ENCODE results near the gene SLITRK4.

SLITRK4 gene, protein sequence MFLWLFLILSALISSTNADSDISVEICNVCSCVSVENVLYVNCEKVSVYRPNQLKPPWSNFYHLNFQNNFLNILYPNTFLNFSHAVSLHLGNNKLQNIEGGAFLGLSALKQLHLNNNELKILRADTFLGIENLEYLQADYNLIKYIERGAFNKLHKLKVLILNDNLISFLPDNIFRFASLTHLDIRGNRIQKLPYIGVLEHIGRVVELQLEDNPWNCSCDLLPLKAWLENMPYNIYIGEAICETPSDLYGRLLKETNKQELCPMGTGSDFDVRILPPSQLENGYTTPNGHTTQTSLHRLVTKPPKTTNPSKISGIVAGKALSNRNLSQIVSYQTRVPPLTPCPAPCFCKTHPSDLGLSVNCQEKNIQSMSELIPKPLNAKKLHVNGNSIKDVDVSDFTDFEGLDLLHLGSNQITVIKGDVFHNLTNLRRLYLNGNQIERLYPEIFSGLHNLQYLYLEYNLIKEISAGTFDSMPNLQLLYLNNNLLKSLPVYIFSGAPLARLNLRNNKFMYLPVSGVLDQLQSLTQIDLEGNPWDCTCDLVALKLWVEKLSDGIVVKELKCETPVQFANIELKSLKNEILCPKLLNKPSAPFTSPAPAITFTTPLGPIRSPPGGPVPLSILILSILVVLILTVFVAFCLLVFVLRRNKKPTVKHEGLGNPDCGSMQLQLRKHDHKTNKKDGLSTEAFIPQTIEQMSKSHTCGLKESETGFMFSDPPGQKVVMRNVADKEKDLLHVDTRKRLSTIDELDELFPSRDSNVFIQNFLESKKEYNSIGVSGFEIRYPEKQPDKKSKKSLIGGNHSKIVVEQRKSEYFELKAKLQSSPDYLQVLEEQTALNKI

DNA sequence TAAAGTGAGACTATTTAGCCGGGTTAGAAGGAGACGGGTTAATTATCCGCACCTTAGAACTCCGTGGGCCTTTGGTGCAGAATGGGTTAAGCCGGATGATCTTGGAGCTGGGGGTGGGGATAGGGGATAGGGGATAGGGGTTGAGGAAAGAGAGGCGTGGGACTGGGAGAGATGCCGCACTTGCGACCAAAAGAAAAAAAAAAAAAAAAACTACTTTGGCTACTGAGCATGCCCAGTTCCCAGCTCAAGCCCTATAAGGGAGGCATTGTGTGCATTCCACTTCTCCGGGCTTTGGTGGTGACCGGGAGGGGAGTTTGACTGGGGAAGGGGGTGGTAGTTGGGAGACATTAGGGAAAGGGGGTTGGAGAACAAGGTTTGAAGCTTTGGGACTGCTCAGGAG, at the start of gene SLITRK4:
TSS of gene SLITRK4 (minus strand) at position 187 of the 400 bp plus-strand sequence. CDS start 4,993 bp downstream, outside the sequence.
- DNase-seq (ENCODE audit: low read depth in 2 of 2), result no peak

DNA sequence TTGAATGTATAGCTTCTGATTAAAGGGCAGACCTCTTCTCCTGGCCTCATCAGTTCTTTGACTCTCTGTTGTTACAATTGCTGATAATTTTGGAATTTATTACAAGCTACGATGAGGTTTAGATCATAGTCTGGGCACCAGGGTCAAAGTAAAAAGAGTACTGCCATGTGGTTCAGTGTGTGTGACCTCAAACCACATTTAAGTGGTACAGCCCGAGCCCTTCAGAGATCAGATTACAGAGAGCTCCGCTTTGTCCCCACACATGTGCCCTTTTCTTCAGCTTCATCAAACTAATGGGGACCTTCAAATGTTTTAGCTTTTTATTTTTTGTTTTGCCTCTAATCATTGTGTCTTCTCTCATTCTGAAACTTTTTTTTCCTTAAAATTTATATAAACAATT, 47.6 kb upstream of the SLITRK4 start:
- DNase-seq (ENCODE audit: low read depth in 2 of 2), result no peak

DNA sequence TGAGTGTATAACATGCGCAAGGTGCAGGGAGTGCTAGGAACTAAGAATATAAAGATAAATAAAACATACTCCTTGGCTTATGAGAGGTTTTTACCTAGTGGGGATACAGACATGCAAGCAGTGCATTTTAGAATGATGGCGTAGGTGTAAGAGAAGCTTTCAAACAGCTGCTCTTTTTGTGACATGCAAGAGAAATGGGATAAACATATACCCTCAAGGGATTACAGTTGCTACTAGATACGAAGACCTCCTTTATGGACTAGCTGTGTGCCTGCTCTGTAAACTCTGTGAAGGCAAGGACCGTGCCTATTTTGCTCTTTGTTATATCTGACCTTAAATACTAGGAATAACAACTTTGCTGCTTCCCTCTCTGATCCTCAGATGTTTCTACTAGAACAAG, 39.0 kb upstream of the SLITRK4 start:
- no peak for DNase-seq (ENCODE audit: low read depth in 2 of 2)

DNA sequence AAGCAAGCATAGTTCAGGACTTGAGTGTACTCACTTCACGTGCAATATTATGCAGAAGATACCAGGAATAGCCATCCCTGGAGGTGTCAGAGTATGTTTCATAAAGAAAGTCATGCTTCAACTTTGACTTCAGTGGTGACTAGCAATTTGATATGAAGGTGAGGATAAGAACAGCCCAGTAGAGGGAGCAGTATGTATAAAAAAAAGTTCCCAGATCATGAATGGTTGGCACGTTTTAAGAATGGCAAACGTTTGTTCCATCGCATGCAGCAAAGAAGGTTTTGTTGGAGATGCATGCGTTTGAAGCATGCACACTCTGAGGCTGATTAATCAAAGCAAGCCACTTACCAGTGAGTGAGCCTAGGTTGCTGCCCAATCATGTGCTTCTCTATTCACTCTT, 33.5 kb upstream of the SLITRK4 start:
- no peak for DNase-seq (ENCODE audit: low read depth in 2 of 2)

DNA sequence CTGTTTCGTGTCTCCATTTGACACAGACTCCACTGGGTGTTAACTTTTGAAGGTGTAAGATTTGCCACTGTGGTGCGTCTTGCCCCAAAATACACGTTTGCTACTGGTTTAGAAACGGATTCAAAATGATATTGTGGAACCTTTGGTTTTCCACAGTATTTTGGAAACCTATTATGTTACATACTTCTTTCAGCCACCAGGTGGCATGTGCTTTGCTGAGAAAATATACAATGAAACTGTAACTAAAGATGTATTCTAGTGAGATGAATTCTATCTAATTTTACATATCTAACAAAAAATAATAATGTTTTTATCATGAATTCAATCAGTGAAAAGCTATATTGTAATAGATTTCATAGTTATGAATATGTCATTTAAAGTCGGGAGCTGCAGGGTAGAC, 28.4 kb upstream of the SLITRK4 start:
- DNase-seq (ENCODE audit: low read depth in 2 of 2), result no peak

DNA sequence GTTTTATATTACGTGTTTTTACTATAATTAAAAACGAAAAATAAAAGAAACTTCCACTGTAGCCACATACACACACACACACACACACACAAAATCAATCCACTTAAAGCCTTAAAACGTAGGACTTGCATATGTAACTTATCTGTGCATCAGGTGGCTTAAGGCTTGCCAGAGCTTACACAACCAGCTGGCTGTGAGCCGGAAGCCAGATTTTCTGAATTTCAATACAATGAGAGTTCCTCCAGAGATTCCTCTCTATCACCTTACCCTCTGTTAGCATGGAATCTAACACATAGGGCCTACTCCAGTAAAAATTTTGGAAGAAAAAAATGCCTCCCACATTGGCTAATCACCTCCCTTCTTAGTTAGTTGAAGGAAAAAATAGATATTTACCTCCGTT, 27.9 kb upstream of the SLITRK4 start:
- DNase-seq (ENCODE audit: low read depth in 2 of 2), result no peak

DNA sequence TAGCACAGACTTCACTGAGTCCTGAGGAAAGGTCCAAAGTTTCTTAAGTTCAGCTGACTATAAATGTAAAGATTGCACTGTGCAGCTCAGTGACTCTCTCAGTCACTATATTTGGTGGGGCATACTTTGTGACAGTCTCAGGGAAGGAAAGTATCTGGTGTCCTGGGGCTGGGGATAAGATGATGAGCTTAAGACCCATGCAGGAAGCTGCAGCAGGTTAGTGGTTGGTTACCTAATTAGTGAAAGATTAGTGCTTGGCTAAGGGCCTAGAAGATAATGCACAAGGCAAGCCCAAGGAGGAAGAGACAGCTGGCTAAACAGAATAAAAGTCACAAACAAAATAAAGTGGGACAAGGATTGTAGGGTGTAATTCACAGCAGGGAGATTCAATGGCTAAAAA, 25.4 kb upstream of the SLITRK4 start:
- no peak for DNase-seq (ENCODE audit: low read depth in 2 of 2)

DNA sequence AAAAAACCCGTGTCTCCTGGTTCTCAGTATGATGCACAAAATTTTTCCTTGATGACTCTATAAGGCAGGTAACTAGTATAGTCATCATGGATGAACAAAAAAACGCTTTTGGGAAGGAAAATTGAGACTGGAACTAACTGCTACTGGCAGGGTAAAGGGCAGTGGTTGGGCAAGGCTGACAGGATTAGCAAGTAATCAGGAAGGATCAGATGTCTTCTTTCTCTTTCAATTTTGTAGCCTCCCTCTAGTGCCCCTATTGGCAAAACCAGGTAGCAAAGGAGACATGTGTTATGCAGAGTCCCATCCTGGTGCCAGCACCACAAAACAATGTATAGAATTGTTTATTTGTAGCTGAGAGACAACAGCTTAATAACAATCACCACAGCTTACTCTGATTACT, 12.8 kb upstream of the SLITRK4 start:
- no peak for DNase-seq (ENCODE audit: low read depth in 2 of 2)

DNA sequence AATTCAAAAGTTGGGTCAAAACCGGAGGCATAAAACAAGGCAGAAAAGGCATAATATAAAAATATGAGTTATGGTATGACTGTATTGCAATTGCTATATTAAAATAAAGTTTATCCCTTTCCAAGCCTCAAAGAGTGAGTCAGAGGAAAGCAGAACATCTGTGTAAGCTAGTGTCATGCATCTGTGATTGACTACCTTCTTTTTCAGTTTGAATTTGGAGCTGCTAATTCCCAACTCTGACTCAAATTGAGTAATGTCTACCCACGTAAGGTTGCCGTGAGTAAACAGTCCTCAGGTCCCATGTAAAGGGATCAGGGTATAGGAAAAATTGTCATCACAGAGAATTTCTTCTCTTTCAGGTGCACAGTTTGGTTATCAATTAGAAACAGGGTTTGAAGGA, 6.5 kb upstream of the SLITRK4 start:
- DNase-seq (ENCODE audit: low read depth in 2 of 2), result no peak

DNA sequence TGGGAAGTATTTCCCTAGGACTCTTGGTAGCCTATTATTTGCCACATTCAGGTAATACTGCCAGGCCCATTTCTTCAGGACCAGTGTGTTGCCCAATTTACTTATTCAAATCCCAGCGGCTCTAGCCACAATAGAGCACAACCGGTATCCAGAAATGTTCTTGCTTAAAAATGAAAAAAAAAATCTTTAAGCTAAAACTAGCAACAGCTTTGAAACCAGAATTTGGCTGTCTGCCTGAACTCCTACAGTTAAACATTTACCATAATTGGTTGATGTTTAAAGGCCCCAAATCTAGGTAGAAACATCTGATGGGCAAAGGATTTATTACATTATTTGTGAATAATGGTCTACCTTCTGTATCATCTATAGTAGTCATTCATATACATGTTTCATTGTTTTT, 930 bp upstream of the SLITRK4 start:
- no peak for DNase-seq (ENCODE audit: low read depth in 2 of 2)

DNA sequence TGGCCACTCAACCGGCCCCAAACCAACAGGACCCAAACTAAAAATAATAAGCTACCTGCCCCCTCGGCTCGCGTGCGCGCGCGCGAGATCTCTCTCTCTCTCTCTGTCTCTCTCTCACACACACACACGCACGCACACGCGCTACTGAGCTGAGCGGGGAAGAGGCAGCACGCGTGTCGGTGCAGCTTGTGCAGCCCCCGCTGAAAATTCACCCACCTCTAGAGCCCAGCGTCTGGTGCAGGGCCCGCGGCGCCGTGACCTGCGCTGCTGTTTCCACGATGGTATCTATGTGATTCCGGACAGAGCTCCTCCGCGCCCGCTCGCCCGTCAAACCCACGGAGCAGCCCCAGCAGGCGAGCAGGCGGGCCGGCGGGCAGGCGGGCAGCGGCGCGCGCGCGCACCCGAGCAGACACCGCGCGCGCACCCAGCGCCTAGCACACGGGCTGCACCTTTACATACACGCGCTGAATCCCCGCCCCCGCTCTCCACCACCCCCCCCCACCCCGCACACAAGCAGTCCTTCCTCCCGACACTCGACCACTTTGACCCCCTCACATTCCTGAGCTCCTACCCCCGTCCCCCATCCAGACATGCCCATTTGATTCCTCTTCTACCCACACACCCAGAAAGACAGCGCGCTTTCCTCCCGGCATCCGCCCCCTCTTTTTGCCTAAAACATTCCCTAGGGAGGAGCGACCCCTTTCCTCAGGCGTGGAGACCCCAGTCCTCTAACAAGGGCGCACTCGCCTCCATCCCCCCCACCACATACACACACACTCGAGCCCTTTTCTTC, 1.0 kb downstream of the SLITRK4 start:
- DNase-seq (ENCODE audit: low read depth in 2 of 2), result no peak

DNA sequence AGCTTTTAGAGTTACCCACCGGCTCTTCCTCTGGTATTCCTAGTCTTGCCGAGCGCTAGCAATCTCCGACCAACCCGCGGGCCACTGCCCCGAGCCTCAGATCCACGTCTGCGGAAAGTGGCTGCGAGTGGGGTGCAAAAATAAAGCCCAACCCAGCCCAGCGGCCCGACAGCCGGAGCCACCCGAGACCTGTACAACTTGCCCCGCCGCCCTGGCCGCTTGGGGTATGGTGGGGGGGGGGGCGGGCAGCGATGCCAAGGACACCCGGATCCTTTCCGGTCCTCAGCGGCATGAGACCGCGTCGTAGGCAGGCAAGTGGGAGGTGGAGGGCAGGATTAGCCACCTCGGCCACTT, 1.6 kb downstream of the SLITRK4 start:
- DNase-seq (ENCODE audit: low read depth in 2 of 2), result no peak

DNA sequence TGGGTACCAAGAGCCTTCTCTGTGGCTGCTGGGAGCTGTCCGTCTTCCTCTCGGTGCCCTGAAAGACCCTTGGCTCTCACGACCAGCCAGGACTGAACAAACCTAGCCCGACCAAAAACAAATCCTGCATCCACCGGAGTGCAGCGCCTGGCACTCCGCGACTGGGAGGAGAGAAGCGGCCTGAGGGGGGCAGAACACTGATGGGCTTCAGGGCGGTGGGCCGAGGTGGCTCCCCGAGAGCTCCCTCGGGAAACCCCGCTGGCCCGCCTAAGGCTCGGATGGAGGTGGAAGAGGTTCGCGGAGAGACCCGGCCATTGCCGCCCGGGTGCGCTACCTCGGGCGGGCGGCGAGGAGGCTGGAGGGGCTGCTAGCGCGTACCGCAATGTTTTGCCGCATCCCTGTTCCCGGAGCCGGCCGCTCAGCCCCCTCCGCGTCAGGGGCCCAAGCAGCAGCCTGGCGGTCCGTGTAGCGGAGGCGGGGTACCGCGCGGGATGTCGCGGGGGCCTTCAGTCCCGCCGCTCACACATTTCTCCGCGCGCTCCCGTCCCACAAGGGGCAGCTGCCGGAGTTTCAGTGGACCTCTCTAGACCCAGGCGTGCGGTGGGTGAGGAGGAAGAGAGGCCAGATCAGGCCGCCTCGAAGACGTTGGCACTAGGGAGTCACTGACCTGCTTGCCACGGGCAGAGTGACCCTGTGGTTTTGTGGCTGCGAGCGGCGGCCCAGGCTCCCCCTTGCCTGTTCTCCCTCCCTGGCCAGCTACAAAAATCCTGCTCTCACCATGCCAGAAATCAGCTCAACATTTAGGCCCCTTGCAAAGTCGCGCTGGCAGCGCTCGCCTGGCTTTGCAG, 2.2 kb downstream of the SLITRK4 start:
- DNase-seq (ENCODE audit: low read depth in 2 of 2), result no peak

DNA sequence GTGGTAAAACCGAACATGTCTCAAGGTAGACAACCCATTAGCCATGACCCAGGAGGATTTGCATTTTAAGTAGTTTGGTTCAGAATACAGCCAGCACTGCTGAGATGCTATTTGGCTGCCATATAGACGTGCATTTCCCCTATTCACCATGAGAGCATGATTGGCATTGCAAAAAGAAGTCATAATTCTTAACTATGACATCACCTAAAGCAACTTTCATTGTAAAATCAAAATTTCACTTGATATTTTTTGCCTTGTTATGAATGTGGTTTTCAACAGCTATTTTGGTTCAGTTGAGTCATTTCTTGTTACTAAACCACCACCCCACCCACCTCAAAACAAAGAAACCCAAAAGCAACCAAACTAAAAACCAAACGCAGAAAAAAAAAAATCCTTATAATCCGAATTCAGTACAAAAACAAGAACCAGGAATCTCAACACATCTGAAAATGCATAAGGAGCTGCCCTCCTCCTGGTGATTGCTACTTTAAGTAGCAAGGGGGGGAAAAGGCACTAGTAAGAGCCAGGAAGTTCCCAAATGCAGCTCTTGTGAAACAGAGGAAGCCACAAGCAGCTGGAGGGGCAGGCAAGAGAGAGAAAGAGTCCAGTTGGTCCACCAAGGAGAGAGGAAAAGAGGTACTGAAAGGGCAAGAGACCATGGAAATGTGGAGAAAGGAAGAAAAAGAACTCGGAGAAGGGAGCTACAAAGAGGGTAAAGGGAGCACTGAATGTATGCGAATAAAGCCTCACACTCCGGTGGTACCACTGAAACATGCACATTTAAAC, 3.1 kb downstream of the SLITRK4 start:
- DNase-seq (ENCODE audit: low read depth in 2 of 2), result no peak

DNA sequence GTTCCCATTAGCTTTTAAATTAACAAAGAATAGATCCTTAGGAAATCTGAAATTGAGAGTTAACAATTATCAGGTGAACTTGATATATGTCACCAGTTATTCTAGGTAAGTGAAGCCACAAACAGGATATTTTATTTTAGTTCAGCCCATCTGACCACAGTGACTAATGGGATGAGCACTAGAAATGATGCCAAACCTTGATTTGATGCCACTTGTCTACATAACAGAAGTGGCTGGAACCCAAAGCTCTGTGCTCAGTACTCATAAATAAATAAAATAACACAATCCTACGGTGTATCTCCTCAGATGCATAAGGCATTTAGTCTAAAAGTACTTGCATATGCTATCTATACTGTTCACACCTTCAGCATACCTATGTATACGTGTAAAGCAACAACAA, 12.2 kb downstream of the SLITRK4 start:
- DNase-seq (ENCODE audit: low read depth in 2 of 2), result no peak

DNA sequence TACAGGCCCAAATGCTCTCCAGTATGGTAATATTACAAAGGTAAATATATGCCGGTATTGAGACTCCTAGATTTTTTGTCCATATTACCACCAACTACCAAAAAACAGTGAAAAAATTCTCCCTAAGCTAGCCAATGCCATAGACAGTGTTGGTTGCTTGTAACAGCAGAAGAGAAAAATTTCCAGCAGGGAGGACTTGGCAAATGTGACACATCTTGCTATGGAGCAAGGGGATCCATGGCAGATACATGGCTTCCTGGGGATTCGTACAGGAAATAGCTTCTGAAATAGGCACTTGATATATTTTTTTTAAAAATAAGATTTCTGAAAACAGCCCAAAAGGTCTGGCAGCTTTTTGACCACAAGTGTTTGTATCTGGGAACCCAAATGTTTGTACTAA, 14.6 kb downstream of the SLITRK4 start:
- DNase-seq (ENCODE audit: low read depth in 2 of 2), result no peak

DNA sequence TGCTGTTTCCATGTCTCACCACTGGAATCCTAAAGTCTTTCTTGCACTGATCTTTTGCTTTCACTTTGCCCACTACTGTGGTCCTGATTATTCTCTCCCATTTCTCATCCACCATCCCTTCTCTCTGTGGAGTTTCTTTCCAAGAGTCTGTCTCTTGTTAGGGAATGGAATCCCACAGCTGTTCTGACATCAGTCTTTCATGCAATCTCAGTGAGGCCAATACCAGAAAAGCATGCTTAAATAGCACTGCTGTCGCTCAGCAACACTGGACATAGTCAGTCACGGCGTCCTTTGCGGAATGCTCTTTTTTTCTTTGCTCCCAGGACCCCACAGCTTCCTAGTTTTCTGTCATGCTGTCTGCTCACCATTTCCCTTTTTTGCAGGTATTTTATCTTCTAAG, 20.1 kb downstream of the SLITRK4 start:
- DNase-seq (ENCODE audit: low read depth in 2 of 2), result no peak

DNA sequence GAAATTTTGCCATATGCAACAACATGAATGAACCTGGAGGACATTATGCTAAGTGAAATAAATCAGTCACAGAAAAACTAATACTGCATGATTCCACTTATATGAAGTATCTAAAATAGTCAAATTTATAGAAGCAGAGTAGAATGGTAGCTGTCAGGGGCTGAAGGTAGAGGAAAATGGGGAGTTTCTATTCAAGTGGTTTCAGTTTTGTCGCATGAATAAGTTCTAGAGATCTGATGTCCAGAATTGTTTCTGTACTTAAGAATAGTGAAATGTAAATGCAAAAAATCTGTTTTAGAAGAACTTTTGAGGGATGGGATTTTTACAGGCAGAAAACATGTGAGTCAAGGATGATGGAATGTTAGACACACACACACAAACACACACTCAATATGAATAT, 34.1 kb downstream of the SLITRK4 start:
- no peak for DNase-seq (ENCODE audit: low read depth in 2 of 2)

DNA sequence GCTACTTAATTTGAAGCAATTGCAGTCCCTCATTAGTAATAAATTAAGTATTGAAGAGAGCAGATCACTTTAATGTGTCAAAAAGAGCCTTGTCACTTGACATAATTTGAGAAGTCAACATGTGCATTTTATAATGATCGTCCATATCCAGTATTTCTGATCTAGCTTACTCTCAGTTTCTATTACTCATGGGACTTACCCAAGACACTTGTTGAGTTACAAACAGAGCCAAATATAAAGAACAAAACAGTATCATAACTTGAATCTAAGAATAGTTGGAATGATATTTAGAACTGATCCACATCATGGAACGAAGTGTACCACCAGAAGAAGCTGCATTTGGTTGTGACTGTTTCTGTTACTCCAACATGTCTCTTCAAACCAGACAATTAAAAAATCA, 54.7 kb downstream of the SLITRK4 start:
- DNase-seq (ENCODE audit: low read depth in 2 of 2), result no peak

DNA sequence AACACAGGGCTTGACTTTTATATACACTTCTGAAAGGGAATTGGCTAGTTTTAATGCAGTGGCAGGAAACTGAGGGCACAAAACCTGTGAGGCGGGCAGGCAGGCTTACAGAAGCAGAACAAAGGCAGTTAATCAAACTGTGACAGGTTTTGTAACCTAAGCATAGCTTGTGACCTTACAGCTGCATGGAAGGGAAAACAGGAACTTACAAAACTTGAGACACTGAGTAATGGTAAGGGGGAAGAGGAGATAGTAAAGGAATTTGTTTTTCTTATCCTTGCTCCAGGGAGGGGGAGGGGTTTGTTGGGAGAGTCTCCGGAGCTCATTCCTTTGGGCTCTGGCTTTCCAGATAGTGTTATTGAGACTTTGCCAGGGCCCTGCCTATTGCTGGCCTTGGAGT, 55.6 kb downstream of the SLITRK4 start:
- no peak for DNase-seq (ENCODE audit: low read depth in 2 of 2)
